NCI-H1694 treated with DMSO at 0.1 percent for 48 hours (cell line): Measurements from ENCODE around the gene FST.

Experiments used
- DNase-seq: peaks from one replicate; lab custom pipeline; 2025; lab: John Stamatoyannopoulos, UW

The FST gene, protein sequence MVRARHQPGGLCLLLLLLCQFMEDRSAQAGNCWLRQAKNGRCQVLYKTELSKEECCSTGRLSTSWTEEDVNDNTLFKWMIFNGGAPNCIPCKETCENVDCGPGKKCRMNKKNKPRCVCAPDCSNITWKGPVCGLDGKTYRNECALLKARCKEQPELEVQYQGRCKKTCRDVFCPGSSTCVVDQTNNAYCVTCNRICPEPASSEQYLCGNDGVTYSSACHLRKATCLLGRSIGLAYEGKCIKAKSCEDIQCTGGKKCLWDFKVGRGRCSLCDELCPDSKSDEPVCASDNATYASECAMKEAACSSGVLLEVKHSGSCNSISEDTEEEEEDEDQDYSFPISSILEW

DNA sequence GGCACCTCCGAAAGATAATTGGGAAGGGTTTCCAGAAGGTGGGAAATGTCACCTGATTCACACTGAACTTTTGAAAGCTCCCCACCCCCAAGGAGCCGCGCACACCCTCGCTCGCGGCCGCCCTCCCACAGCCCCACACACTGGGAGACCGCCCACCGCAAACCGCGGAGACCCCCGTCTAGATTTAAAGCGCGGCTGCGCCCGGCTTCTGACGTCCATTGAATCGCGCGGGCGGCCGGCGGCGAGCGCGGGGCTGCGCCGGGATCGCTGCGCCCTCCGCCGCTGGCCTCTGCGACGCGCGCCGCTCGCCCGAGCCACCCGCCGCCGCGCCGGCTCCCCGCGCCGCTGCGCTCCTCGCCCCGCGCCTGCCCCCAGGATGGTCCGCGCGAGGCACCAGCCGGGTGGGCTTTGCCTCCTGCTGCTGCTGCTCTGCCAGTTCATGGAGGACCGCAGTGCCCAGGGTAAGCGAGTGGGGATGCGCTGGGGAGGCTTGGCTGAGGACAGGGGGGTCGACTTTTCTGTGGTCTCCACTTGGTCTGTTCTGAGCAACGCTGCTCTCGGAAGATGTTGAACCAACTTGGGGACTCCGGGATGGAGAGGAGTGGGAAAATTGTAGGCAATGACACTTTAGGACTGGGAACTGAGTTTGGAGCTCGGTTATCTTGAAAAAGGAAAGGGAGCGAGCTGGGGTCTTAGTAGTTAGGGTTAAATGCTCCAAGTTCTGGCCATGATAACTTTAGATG is at the start of gene FST:
Gene FST, plus strand, starts transcription at position 214 of the 743 bp plus-strand sequence. Its CDS starts 163 bp downstream, at position 377.
- DNase-seq = no peak

DNA sequence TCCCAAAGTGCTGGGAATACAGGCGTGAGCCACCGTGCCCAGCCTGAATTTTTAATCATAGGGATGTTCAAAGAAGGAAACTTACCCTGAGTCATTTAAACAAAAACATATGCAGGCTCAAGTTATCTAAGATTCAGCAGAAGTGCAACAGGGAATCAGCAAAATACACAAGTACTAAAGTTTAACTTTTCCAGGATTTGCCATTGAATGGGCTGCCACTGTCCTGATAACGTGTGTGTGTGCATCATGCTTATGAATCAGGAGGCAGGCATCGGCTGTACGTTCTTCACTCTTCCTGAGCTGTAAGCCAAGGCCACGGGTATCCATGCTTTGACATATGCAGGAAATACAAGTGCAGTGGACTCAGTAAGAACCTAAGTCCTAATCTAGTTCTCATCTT is 48.8 kb upstream of the FST start:
- DNase-seq = no peak

DNA sequence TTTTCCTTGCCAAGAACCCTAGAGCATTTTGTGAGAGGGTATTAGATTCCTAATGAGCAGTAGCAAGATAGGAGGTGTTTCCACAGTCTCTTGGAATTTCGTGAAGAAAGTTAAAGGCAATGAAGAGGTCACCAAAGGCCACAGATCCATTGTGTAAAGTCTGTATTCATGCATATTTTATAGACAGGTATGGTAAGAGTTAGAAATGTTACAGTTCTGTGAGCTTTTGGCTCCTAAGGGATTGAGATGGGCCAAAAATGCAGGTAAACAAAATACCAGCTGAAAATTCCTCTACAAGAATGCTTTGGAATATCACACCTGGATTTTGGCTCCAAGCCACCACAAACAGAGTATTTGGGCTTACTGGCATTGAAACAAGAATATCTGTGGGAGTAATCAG is 47.4 kb upstream of the FST start:
- DNase-seq = no peak

DNA sequence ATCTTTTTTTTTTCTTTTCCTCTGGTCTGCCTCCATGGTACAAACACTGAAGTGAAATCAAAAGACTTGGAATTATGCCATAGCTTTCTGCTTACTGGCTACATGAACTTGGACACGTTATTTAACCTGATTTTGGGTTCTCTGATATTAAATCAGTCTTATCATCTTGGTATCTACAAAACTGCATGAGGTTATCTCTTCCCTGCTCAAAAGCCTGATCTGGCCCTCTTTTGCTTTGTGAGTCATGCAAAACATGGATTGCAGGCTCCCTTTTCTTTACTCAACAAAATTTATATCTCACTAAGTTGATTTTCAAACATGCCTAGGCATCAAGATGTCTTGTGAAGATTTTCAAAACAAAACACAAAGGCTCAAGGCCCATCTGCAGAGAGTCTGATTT is 45.9 kb upstream of the FST start:
- no peak for DNase-seq

DNA sequence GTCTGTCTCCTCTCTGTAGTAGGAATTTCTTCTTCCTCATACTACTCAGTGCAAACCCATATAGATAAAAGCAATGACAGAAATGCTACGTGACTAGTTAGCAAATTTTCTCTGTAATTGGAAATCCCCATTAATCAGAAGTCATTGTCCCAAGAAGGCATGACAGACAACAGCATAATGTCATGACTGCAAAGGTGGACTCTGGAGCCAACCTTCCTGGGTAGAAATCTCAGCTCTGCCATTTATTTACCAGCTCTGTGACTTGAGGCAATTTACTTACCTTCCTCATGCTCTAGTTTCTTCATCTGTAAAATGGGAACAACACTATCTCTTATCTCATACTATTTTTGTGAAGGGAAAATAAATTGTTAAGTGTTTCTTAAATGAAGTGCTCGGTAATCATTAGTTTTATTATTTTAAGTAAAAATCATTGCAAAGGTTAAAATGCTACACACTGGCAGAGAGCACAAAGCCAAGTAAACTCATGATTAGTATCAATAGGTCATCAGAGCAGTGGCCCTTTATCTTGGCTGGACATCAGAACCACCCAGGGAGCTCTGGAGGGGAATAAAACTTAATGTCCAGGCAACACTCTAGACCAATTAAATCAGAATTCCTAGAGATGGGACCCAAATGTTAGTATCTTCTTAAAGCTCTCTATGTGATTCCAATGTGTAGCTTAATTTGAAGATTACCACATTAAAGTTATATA is 43.8 kb upstream of the FST start:
- DNase-seq = no peak

DNA sequence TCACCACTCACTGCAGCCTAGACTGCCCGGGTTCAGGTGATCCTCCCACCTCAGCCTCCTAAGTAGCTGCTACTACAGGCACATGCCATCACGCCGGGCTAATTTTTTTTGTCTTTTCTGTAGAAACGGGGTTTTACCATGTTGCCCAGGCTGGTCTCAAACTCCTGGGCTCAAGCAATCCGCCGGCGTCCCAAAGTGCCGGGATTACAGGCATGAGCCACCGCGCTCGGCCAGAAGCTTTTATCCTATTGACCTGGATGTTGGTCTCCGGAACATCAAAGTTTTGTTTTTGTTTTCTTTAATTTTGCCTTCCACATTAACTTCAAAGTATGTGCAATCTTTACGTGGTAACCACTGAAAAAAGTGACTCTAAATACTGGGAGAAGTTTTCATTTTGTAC is 42.4 kb upstream of the FST start:
- no peak for DNase-seq

DNA sequence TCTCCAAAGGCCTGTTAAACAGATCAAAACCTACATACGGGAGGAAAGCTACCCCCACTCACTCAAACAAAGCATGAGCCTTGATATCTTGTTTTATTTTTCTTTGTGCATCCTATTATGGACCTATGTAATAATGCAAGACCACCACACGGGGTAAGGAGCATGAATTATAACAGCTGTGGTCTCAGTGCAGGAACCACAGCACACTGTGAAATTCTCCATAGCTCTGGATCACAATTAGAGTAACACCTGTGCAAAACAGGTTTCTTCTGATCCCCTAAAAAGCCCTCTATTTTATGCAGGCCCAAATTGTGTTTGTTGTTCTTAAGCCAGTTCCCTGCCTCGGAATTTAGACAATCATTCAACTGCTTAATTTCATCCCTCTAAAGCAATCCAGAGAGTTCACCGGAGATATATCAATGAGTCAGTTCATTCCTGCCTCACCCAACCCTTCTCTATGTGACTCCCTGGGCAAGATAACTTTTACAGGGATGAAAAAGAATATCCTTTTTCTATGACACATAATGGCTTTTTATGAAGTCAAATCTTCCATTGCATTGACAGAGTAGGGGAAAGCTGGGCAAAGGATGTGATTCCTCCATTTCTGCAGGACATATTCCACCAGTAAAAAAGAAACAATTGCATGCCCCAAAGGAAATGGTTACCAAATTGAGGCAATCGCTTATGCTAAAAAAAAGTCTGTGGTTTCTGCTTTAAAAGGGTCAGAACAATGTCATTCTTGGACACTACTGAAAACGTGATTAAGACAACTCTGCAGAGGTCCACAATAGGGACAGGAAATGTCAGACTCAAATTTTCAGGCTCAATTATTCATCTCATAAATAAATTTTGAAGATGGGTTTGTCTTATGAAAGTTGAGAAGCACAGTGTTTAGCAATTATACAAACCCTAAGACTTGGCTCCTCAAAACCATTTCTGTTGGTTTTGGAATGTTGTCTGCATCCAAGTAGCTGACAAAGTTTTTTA is 41.6 kb upstream of the FST start:
- no peak for DNase-seq

DNA sequence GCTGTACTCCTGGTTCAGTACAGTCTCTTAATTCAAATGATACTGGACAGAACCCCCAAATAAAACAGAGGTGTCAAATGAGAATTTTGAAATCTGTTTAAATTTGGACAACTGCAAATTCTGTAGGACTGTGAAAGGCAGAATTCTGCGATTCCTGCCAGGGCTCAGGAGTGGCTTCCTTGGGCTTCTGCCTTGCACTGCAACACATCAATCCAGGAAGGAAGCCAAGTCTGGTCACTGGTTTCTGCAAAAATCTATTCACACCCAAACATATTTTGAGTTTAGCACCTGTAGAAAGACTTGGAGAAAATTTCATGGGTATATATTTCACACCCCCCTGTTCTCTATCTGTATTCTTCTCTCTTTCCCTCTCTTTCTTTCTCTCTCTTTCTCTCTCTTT is 37.5 kb upstream of the FST start:
- DNase-seq = no peak

DNA sequence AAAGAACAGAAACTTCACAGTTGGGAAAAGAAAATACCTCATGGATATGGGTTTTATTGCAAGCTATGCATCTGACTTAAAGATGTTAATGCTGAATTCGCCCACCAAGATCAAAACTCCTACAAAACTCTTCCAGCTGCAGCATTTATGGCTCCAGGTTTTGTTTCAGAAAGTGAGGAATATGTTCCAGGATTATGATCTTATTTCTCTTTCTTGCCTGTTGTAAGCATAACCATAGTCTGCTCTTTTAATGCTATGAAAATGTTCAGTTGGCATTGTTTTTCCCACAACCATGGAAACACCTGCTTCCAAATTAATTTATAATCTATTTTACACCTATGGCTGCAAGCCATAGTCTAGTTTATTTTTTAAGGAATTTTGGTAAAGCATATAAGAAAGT is 34.9 kb upstream of the FST start:
- no peak for DNase-seq

DNA sequence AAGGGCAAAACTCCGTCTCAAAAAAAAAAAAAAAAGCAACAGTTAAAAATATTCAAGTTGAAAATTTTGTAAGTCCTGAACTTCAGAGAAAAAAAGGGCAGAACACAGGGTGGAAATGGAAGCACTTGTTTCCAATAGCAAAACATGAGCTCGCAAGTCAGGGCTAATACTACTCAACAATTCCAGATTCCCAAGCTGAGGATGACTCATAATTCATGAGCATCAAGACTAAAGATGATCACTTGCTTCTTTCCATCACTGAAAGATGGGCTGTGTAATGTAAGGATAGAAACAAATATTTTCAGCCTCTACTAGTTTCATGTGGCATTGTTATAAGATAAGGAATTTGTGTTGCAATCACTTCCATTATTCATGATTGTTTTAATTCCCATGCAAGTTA is 33.5 kb upstream of the FST start:
- DNase-seq = no peak

DNA sequence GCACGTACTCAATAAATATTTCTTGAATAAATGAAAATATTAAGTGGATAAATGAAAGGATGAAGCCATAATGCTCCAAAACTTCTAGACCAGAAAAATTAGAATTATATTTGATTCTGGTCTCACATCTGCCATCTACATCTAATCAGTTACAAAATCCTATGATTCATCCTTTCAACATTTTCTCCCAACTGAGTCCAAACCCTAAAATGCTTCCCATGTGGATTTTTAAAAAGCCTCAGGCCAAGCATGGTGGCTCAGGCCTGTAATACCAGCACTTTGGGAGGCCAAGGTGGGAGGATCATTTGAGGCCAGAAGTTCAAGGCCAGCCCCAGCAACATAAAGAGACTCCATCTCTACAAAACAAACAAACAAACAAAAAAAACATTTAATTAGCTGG is 31.6 kb upstream of the FST start:
- no peak for DNase-seq

DNA sequence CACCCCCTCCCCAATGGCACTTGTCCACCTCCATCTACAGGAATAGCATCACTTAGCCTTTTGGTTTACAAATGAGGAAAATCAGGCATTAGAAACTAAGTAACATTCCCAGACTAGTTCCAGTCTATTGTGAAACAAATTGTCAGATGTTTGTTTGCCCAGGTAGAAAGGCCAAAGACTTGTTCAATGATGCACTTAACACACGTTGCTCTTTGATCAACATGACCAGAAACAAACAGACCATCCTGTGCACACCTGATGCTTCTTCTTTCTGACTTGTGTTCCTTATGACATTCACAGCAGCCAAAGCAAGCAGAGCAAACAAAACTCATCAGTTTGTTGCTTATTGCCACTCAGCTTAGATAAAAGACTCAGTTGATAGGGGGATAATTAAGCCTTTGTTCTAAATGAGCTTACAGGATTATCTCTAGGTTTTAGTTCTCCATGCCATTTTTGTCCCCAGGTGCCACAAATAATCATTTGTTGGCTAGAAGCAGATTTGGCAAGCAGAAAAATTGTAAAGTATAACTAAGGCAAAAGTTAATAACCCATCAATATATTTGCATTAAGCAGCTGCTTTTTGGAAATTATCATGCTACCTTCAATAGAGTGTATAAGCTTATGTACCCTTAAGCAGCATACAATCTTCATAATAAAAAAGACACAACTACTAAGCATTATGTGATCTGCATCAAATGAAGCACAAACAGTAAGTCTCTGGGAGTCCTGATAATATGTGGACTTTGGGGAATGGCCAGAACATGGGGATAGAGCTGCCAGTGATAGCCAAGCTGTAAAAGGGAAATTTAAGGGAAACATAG is 26.3 kb upstream of the FST start:
- no peak for DNase-seq

DNA sequence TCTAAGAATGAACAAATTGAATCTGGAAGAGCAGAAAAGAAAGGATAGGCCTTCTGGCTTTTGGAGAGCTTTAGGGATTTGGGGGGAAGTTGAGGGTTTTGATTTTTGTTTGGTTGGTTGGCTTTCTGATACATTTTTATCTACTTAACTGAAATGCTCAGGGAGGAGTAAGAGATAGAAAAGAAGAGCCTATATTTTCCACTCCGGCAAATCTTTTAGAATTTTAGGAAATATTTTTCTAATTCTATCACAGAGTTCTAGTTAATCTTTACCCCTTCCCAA is 25.8 kb upstream of the FST start:
- no peak for DNase-seq

DNA sequence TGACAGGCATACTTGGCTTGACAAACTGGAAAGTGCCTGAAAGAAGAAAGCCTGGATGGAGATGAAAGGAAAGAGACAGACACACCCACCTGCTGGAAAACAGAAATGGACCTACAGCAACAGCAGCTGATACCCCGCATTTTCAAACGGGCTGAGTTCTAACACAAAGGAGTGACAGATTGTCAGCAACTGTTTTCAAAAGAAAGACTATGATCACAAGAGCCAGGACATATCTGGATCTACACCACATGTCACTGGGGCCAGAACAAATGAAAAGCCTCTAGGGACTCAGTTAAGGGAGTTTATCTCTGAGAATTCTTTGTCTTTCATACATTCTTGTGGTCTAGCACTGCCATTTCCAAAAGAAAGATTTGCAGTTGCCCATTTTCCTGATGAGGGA is 24.1 kb upstream of the FST start:
- DNase-seq = no peak

DNA sequence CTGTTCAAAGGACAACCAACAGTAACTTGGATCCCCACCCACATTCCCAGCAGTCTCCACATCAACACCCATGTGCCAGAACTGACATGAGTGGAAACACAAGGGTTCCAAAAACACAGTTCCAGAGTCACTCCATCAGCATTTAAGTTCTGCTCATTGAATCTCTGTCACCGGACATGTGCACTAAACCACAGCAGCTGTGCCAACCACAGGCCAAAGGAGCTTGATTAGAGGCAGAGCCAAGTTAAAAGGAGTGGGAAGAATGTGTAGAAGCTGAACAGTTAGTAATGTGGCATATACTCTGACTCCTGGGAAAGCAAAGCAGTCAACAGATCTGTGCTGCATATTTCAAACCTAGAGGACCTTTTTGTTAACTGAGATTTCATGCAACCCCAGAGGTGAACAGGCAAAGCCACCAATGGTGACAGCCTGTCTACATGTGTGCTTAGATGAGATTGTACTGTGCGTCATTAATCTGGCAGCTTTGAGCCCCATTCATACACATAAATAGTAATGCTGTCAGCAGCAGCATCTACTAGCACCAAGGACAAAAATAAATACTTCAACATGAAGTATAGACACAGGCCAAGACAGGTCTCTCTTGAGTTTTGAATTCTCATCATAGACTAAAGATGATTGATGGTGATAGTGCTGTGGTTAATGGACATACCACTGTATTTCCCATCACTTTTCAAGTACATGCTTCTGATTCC is 16.4 kb upstream of the FST start:
- DNase-seq = no peak

DNA sequence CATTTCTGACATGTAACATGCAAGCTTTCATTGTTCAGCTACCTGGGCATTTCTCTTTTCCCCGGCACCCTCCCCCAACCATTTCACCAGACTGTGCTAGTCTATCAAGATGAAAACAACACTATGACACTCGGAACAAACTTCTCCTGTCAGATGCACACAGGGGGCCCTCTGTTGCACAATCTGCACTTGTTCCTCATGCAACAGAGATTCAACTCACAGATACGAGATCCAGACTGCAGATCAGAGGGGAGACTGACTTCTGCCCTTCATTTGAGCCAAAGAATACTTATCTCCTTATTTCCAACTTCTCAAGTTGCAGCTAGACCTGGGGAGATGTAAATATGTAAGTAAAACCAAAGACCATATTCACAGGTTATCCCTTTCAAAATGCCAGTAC is 15.7 kb upstream of the FST start:
- DNase-seq = no peak

DNA sequence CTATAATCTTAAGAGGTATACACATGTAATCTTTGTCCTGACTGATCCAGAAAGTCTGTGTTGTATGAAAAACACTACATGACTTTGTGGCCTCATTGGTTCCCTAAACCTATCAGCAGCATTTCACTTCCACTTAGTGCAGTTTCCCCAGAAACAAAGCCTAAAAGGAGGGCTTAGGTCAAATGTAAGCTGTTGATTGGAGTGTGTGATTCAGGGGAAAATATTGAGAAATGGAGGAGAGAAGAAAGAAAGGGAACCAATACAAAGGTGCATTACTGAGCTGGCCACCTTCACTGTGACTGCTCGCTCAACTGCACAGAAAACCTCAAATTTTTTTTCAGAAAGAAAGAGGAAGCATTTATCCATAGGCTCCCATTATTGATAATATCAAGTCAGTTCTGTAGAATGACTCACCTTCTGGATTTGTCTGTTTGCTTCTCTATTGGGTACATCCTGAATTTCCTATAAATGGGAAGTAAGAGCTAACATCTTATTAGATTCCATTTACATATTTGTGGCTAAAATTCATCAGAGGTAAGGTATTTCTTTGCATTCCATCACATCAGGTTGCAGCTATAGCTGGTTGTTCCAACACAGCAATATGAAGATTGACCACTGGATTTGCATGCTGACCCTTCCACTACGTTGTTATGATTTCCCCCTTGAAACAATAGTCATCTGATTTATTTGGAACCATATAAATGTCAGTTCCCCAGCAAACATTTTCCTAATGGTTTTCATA is 10.3 kb upstream of the FST start:
- no peak for DNase-seq

DNA sequence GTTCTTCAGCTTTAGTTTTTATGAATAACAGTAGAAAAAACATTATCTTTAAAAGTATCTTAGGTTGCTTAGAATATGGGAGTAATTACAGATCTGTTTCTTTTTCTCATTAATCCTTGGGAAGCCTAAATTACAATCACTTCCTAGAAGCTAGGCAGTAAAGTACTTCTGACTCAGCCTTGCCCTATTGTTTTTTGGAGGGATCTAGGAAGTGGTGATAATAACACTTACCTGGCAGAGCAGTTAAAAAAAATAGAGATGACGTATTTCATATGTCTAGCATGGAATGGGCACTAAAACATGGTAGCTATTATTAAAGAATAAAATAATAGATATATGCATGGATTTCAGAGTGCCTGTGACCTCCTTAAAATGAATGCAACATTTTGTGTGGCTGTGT is 8.2 kb upstream of the FST start:
- no peak for DNase-seq

DNA sequence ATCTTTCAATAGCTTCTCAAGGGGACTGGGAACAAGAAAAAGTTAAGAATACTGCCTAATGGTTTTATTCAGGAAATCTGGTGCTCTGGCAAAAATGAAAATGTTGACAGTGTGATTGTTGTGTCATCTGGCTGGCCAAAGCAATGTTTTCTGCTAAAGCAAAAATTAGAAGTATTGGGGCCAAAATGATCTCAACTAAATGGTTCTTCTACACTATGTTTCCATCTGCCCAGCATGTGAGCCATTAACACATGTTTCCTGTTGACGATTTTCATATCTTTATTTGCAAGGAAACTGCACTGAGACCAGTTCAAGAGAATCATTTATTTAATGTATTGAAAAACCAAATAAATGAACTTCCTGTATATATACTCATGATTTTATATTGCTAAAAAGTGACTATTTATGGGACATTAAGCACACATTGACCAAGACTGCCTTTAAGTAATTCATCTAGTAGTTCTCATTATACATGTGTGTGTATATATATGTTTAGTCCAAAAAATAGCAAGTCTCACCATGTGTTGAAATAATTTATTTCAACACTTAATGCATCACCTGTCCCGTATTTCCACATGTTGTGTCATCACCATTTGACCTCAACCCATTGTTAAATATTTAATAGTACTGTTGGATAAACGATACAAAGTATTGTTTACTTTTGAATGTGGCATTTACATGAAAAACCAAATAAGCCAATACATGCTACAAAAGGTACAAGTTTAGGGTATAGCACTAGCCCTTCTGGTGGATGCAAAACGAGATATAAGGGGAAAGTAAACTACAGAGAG is 7.5 kb upstream of the FST start:
- DNase-seq = no peak
